Activated CD8-positive, alpha-beta memory T cell treated with anti-CD3 and anti-CD28 coated beads, Interleukin-2, amount 50 U/mL, for 24 hours (primary cell): ENCODE measurements around the gene GALNT2.

ENCODE experiments used
- DNase-seq: peaks from one replicate; pipeline ENCODE4 v3.0.0-alpha.2; 2020; ENCODE audit errors: extremely low read depth

GALNT2 gene

GRCh38 chr1:230300322-230301301, 233.6 kb downstream of the GALNT2 start:
- no peak for DNase-seq

- no peak for DNase-seq
Measured at GRCh38 chr1:230301322-230301721, 234.3 kb downstream of the GALNT2 start.

GRCh38 chr1:230301822-230302221, 234.8 kb downstream of the GALNT2 start:
- no peak for DNase-seq

DNA sequence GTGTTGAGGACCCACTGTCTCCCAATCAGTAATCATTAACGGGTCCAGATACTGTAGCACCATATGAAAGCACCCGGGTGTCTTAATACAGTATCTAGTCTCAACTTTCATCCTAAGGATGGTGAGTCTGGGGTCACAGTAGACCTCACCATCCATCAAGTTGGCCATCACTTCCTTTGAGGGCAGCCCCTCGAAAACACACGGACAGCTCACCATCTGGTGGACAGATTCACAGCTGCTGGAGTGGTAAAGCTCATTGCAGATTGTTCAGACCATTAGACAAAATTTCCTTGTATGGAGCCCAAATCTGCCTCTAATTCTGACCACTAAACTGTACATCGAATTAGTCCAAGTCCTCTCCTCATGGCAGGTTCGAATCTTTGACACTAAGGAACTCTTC, 236.0 kb downstream of the GALNT2 start:
- DNase-seq, result no peak

GRCh38 chr1:230303822-230304221, 236.8 kb downstream of the GALNT2 start:
- no peak for DNase-seq

GRCh38 chr1:230306169-230306568, 239.1 kb downstream of the GALNT2 start:
- DNase-seq, result no peak

DNA sequence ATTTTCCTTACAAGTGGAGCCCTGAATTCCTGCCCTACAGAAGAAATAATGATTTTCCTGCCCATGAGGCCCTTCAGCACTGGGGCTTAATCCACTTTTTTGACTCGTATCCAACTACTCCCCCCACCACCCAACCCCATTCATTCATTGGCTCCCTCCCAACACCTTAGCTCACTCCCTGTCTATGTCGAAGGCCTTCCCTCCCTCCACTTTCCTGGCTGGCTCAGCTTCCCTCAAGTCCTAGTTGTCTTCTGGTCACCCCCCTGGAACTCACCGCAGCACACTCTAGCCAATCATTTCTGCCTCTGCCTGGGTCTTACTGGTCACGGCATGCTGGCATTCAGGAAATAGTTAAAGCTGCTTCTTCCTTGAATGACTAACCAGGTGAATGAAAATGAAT, 240.2 kb downstream of the GALNT2 start:
- DNase-seq, result no peak

- DNase-seq, result no peak
Measured at GRCh38 chr1:230308039-230308438, 241.0 kb downstream of the GALNT2 start.

DNA sequence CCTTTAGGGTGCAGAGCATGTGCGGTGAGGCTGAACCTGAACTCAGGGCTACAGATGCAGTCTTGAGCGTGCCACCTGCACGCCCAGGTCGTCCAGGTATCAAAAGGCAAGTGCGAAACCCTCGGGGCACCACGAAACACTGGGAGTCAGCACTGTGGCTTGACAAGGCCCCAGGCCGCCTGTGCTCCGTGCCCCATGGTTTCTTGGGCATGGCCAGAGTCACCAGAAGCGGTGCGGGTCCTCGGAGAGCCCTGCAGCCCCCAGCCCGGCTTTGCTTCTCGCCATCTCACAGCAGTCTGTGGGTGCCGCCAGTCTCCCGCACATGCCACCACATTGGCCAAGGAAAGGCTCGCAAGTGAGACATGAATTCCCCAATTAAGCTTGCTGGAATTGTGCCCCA, 241.8 kb downstream of the GALNT2 start:
- DNase-seq, result no peak

- DNase-seq, result no peak
Measured at GRCh38 chr1:230309646-230310177, 242.7 kb downstream of the GALNT2 start.

- peak; percentile 13 for DNase-seq
Measured at GRCh38 chr1:230310381-230311163, 243.5 kb downstream of the GALNT2 start.

DNA sequence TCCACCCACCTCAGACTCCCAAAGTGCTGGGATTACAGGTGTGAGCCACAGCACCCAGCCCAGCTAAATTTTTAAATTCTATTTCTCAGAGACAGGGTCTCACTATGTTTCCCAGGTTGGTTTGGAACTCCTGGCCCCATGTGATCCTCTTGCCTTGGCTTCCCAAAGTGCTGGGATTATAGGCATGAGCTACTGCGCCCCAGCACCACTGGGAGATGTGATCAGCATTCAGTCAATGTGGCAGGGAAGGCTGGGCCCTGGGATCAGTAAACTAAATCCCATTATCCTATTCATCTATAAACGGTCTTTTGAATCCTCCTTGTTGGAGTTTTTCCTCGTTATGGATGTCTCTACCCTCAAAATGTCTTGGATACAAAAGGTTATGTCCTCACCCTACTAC, 245.6 kb downstream of the GALNT2 start:
- no peak for DNase-seq

- DNase-seq, result no peak
Measured at GRCh38 chr1:230313453-230314141, 246.6 kb downstream of the GALNT2 start.

DNA sequence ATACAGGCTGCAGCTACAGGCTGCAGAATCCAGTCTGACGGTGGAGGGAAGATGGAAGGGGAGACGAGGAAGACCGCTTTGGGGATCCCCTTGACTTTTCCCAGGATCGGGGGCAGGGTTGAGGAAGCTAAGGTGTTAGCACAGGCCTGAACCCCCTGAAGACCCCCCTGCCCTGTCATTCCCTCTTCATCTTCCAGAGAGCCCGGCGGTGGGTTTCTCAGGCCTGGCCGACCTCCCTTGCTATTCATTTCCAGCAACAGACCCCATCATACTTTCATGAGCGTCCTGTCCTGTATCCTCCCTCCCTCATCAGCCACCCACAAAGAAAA, 247.1 kb downstream of the GALNT2 start:
- DNase-seq, result no peak

DNA sequence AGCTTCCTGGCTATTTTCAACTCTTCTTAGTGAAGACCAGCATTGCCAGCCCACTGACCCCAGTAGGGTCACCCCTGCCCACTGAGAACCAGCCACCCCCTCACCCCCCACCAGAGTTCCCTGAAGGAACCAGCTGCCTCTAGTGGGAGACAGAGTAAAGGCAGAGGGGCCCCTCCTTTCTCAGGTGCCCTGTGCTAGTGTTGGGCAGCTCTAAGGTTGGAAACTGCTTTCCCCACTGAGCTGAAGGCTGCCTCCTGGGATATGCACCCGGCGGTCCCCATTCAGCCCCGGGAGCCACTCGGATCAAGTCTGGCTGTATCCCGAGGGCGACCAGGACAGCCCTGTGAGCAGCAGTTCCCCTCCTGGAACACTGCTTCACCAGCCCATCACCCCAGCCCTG, 248.1 kb downstream of the GALNT2 start:
- DNase-seq, result no peak

DNA sequence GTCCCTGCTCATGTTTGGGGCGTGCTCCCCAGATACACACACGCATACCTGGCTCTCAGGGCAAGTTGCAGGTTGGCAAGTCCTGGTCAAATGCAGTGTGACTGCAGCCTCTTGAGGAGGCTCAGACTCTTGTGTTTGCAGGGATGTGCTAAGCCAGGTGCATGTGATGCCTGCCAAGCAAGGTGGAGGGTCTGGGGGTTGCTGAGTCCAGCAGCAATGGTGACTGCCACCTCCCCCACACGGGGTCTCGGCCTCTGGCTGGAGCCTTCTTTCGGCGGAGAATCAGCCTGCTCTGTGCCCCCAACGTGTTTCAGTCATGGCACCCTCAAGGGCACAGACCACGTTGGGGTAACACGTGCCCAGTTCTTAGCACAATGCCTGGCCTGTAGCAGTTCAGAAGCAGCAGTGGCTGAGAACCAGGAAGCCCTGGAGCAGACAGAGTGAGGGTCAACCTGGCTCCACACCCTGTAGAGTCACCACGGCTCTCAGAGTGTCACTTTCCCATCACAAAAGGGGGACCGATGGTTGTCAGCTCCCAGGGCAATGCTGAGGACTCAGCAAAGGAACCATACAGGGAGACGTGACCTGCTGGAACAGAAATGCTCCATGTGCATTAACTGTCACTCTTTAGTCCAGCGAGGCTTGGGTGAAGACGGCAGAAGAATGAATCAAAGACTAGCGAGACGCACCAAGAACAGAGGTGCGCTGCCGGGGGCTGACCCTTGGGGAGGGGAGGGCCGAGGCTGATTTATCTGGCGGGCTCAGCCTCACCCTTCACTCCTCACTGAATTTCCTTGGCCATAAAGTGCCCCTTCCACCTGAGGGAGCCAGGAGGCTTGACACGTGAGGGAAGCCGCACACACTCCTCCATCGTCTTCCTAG, 250.1 kb downstream of the GALNT2 start:
- DNase-seq, result no peak

DNA sequence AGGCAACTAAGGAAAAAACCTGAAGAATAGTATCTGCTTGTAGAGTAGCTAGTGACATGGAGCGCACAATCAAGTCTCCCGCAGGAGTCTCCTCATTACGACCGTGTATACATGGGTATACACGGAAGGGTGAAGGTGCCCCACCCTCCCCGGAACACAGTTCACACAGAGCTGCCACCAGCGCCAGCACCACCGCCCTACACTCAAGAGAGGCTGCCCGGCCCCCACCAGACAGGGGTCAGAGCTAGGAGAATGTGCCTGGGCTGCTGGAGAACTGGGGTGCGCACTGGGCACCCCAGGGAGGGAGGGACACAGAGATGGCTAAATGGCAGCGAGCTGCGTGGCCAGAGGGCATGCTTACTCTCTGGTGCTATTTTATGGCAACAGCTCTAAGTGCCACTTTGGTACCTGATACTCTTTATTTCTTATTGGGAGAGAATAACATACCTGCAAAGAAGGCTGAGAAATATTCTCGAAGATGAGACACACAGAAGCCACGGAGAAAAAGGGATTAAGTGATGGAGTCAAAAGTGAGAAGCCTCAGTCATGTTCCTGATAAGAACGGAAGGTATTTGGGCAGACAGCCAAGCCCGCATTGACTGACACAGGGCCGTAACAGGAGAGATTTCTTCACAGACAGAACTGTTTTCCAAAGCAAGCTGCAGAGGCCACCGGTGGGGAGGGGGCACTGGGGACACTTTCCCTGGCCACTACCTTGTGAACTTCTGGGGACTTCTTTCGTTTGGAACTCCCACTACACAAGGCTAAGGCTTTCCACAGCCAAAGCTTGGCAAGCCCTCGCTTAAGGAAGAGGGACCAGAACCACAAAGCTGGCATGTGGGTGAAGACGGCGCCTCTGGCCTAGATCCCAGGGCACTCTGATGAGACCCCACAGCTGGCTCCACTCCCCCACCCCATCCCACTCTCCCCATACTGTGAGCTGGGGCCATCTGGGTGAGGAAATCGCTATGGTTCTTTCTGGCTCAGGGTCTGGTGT, 251.1 kb downstream of the GALNT2 start:
- DNase-seq, result no peak

GRCh38 chr1:230319014-230319747, 252.1 kb downstream of the GALNT2 start:
- no peak for DNase-seq

GRCh38 chr1:230320804-230321203, 253.8 kb downstream of the GALNT2 start:
- no peak for DNase-seq
